Measurements from ENCODE around the gene ITPK1.
A peak's percentile ranks its signal among the peaks of the same experiment; 100 is the strongest.

DNA sequence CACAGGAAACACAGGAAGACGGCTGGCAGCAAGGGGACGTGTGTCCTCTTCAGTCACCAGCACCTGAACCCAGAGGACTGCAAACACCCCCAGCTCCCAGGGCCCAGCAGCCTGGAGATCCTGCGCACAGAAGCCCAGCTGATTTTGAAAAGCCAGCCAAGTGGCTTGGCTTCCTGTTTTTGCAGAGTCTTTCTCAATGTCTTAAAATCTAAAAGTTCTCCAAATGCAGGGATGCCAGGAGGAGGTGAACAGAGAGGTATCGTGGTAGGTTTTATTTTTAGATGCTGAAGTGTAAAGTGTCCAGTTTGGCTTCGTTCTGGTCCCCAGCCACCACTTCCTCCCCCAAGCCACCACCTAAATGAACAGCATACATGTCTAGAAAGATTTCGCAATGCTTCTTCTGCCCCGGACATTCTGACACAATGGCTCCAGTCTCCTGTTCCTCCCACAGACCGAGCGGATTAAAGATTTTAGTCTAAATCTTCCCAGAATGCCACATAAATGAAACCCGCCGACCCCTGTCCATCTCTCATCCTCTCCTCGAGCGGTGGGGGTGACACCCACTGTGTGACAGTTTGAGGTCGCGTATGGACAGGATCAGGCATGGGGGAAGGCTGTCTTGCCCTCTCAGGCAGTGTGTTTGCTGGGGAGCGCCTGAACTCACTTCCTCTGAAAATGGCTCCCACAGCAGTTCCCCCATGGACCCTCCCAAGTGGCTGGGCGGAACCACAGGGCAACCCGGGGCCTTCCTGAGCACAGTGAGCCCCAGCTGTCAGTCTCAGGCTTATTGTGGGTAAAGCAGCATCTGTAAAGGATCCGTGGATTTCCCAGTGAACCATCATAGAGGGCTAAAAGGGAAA is 41.6 kb downstream of the ITPK1 start:
- TF ChIP-seq POLR2A (IDR thresholded peaks at IDR 0.05; ENCODE audit: low read depth, low read length): no peak
- peak; percentile 65 for TF ChIP-seq SPI1 (IDR thresholded peaks at IDR 0.05; ENCODE audit: low read depth, low read length)
- peak; percentile 21; the same call in 1 of the 2 replicates for TF ChIP-seq TAF1 (IDR thresholded peaks at IDR 0.05; ENCODE audit: low read depth, low read length)
